ENCODE measurements around the gene ADGRF4. TPM values are rescaled to one million over a fixed set of nuclear protein-coding genes. Genes with fewer than 3 reads are reported as not detected.

Gene ADGRF4
- total and polyA plus RNA-seq, 9 of the 15 experiments (the other 6 are each of a cell fraction or from before 2014, with no cell fraction given): not detected

GRCh38 chr6:47650553-47651432 is 47.6 kb upstream of the ADGRF4 start:
- Histone ChIP-seq H3K4me1 (replicated peaks in 1 of 2; ENCODE audit: control insufficient read depth in 2 of 2, insufficient read depth in 2 of 2, low read length in 2 of 2) (peaks cover 0 to 22% of the 10 kb centered on the region in 2 experiments; a peak in 3 of 5 replicates), H3K27me3 (ENCODE audit: control insufficient read depth in 2 of 2, insufficient read depth in 2 of 2, low read length in 2 of 2) (no peaks in the 10 kb centered on the region), H3K9me3 (replicated peaks; ENCODE audit: control insufficient read depth, insufficient read depth, low read depth, low read length) (no peaks in the 10 kb centered on the region), H3K9ac (ENCODE audit: insufficient read depth in 1 of 2, low read depth in 2 of 2, low read length in 2 of 2) (no peak overlapping the region), H3K36me3 (ENCODE audit: control insufficient read depth, insufficient read depth, low read length) (no peaks in the 10 kb centered on the region; the same call in 2 of the 3 replicates), H3K4me3 (no peak overlapping the region), H4K20me1 (replicated peaks; ENCODE audit: control insufficient read depth, insufficient read depth, low read length) (no peaks in the 10 kb centered on the region), H3K27ac (ENCODE audit: extremely low read depth, low read depth, low read length) (no peak overlapping the region), H3K4me2 (ENCODE audit: insufficient read depth, low read length) (peak overlapping the region; percentile 7; the same call in 1 of the 2 replicates), H2AFZ (ENCODE audit: low read depth, low read length) (peak overlapping the region; percentile 65), H3K79me2 (ENCODE audit: control insufficient read depth, insufficient read depth, low read length) (no peaks in the 10 kb centered on the region), H3K9me1 (ENCODE audit: control insufficient read depth, insufficient read depth, low read length) (no peaks in the 10 kb centered on the region)
- CTCF ChIA-PET (ENCODE audit: low intra/inter-chr PET ratio): no interaction called here
- WGBS (ENCODE audit: insufficient coverage, low coverage, missing lambda C conversion rate): 28% methylated on average over 3 of the region's 3 CpGs
- intact Hi-C loops (cut with micrococcal nuclease) (no loop called here), in situ Hi-C loops (cut with MboI) (no loop called here)
- FAIRE-seq (no peak), DNase-seq (ENCODE audit: extremely low read depth in 1 of 4, low spot score in 3 of 4) (no peak), ATAC-seq (peak; percentile 8; the same call in 2 of the 3 replicates)
- no TSS peak for BruUV-seq (replicated peaks)
- POLR2A ChIA-PET: interaction anchor here (1.4 kb wide), 1 partner anchor 19 kb away, joined by 3 read pairs; no protein-coding TSS in a partner anchor
- TF ChIP-seq TRIM24 (IDR thresholded peaks at IDR 0.05): no peak
- TF ChIP-seq NCOA2 (IDR thresholded peaks at IDR 0.05; ENCODE audit: partially characterized antibody in 2 of 2): no peak
- TF ChIP-seq, protein P1, sequence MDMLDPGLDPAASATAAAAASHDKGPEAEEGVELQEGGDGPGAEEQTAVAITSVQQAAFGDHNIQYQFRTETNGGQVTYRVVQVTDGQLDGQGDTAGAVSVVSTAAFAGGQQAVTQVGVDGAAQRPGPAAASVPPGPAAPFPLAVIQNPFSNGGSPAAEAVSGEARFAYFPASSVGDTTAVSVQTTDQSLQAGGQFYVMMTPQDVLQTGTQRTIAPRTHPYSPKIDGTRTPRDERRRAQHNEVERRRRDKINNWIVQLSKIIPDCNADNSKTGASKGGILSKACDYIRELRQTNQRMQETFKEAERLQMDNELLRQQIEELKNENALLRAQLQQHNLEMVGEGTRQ (CRISPR knock-in tag; IDR thresholded peaks at IDR 0.05): no peak
- TF ChIP-seq, protein P2, sequence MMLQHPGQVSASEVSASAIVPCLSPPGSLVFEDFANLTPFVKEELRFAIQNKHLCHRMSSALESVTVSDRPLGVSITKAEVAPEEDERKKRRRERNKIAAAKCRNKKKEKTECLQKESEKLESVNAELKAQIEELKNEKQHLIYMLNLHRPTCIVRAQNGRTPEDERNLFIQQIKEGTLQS (IDR thresholded peaks at IDR 0.05): no peak
- TF ChIP-seq, protein P2 (CRISPR knock-in tag; conservative IDR thresholded peaks at IDR 0.05): no peak
- TF ChIP-seq GATA2 (CRISPR knock-in tag; IDR thresholded peaks at IDR 0.05): no peak
- TF ChIP-seq GABPB1 (CRISPR knock-in tag; IDR thresholded peaks at IDR 0.05): no peak
- TF ChIP-seq PRPF4 (IDR thresholded peaks at IDR 0.05; ENCODE audit: insufficient read depth, low read depth, low read length, poor library complexity, severe bottlenecking): no peak
- peak in 1 of 2 experiments; percentile 46; a peak in 2 of 4 replicates for TF ChIP-seq FOXA3 (CRISPR knock-in tag; conservative IDR thresholded peaks at IDR 0.05 in 1 of 2, IDR thresholded peaks at IDR 0.05 in 1 of 2)
- no peak for TF ChIP-seq IRF9 (tag; IDR thresholded peaks at IDR 0.05)
- TF ChIP-seq, protein P3, sequence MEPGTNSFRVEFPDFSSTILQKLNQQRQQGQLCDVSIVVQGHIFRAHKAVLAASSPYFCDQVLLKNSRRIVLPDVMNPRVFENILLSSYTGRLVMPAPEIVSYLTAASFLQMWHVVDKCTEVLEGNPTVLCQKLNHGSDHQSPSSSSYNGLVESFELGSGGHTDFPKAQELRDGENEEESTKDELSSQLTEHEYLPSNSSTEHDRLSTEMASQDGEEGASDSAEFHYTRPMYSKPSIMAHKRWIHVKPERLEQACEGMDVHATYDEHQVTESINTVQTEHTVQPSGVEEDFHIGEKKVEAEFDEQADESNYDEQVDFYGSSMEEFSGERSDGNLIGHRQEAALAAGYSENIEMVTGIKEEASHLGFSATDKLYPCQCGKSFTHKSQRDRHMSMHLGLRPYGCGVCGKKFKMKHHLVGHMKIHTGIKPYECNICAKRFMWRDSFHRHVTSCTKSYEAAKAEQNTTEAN (CRISPR knock-in tag; IDR thresholded peaks at IDR 0.05): no peak
- TF ChIP-seq ZNF239 (CRISPR knock-in tag; IDR thresholded peaks at IDR 0.05): no peak
- TF ChIP-seq, protein P4, sequence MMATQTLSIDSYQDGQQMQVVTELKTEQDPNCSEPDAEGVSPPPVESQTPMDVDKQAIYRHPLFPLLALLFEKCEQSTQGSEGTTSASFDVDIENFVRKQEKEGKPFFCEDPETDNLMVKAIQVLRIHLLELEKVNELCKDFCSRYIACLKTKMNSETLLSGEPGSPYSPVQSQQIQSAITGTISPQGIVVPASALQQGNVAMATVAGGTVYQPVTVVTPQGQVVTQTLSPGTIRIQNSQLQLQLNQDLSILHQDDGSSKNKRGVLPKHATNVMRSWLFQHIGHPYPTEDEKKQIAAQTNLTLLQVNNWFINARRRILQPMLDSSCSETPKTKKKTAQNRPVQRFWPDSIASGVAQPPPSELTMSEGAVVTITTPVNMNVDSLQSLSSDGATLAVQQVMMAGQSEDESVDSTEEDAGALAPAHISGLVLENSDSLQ (IDR thresholded peaks at IDR 0.05): peak; percentile 60
- TF ChIP-seq ZNF165 (CRISPR knock-in tag; IDR thresholded peaks at IDR 0.05; ENCODE audit: borderline replicate concordance): no peak
- no peak for TF ChIP-seq GABPB2 (CRISPR knock-in tag; conservative IDR thresholded peaks at IDR 0.05)
- no peak for TF ChIP-seq HMGN3 (IDR thresholded peaks at IDR 0.05; ENCODE audit: borderline replicate concordance, extremely low read depth, insufficient read length, low read depth, low read length)

Measured in K562 (cell line).